Keratinocyte (primary cell): ENCODE data around the gene CSF3. TPM values are rescaled to one million over a fixed set of nuclear protein-coding genes. Genes with fewer than 3 reads are reported as not detected.

ENCODE experiments used
- DNase-seq: peaks from one replicate; pipeline ENCODE4 v3.0.0-alpha.2; 2011; ENCODE audit warnings: low read depth, missing footprints, low spot score
- FAIRE-seq: peaks from 2 replicates; lab custom pipeline; 2011; peaks lifted over from hg19 to GRCh38; lab: Jason Lieb, UNC
- H2AFZ ChIP-seq: 2 replicates; pipeline ENCODE4 v1.6.0; 2012; ENCODE audit warnings: low read length, control low read depth, inconsistent platforms; ENCODE audit not compliant: control insufficient read depth
- H3K27ac ChIP-seq: 2 replicates; pipeline ENCODE4 v1.5.1; 2011; ENCODE audit warnings: low read length; ENCODE audit not compliant: control insufficient read depth, insufficient read depth
- H3K27me3 ChIP-seq: 3 replicates; pipeline ENCODE4 v1.6.0; 2011; ENCODE audit warnings: low read length; ENCODE audit not compliant: control insufficient read depth, insufficient read depth; ENCODE audit errors: extremely low read depth
- H3K36me3 ChIP-seq, 2 experiments: 2 replicates in 1 of 2; 3 replicates in 1 of 2; pipeline ENCODE4 v1.5.1; 2011; ENCODE audit warnings: low read length in 2 of 2, mild to moderate bottlenecking in 1 of 2; ENCODE audit not compliant: control insufficient read depth in 2 of 2, insufficient read depth in 2 of 2; ENCODE audit errors: extremely low read depth in 1 of 2
- H3K4me1 ChIP-seq: 3 replicates; pipeline ENCODE4 v1.5.1; 2011; ENCODE audit warnings: low read length; ENCODE audit not compliant: control insufficient read depth, insufficient read depth; ENCODE audit errors: extremely low read depth
- H3K4me2 ChIP-seq: 3 replicates; pipeline ENCODE4 v1.6.0; 2011; ENCODE audit warnings: low read depth, low read length; ENCODE audit not compliant: control insufficient read depth, insufficient read depth; ENCODE audit errors: extremely low read depth
- H3K4me3 ChIP-seq, 3 experiments: fragments of 200-600 bp in 1 of 3; sonication (generic) in 1 of 3; 2 replicates in 2 of 3; 3 replicates in 1 of 3; pipeline ENCODE4 v1.5.1; 2011 to 2016; ENCODE audit warnings: low read length in 3 of 3, mild to moderate bottlenecking in 3 of 3, control low read depth in 2 of 3, inconsistent platforms in 1 of 3, low read depth in 1 of 3, mixed read lengths in 1 of 3, mixed run types in 1 of 3, moderate library complexity in 1 of 3; ENCODE audit not compliant: control insufficient read depth in 2 of 3, insufficient read depth in 2 of 3; ENCODE audit errors: extremely low read depth in 1 of 3
- H3K79me2 ChIP-seq: 2 replicates; pipeline ENCODE4 v1.6.0; 2012; ENCODE audit warnings: low read length; ENCODE audit not compliant: control insufficient read depth, insufficient read depth
- H3K9ac ChIP-seq: 3 replicates; pipeline ENCODE4 v1.6.0; 2011; ENCODE audit warnings: low read length; ENCODE audit not compliant: control insufficient read depth, insufficient read depth; ENCODE audit errors: extremely low read depth
- H3K9me1 ChIP-seq: 3 replicates; pipeline ENCODE4 v1.6.0; 2011; ENCODE audit warnings: low read length; ENCODE audit not compliant: control insufficient read depth, insufficient read depth; ENCODE audit errors: extremely low read depth
- H3K9me3 ChIP-seq: 2 replicates; pipeline ENCODE4 v1.5.1; 2012; ENCODE audit warnings: low read depth, low read length; ENCODE audit not compliant: control insufficient read depth
- H4K20me1 ChIP-seq: 3 replicates; pipeline ENCODE4 v1.6.0; 2011; ENCODE audit warnings: low read length; ENCODE audit not compliant: control insufficient read depth, insufficient read depth; ENCODE audit errors: extremely low read depth
- CTCF ChIP-seq, 3 experiments: IDR thresholded peaks in 1 of 3; conservative IDR thresholded peaks in 1 of 3; optimal IDR thresholded peaks in 1 of 3; 2 replicates in 2 of 3; 3 replicates in 1 of 3; pipeline versions ENCODE3 to v1.5.1; 2011; ENCODE audit warnings: low read length in 3 of 3, mild to moderate bottlenecking in 3 of 3, moderate library complexity in 2 of 3, control low read depth in 1 of 3, inconsistent platforms in 1 of 3; ENCODE audit not compliant: insufficient read depth in 2 of 3; ENCODE audit errors: extremely low read depth in 1 of 3
- EZH2 ChIP-seq: IDR thresholded peaks from one replicate; pipeline ENCODE4 v1.6.1; 2012; ENCODE audit warnings: inconsistent platforms, mild to moderate bottlenecking, low read length, moderate library complexity
- dilution Hi-C: fragments of 300-500 bp; cut with MboI; formaldehyde crosslinking; loops from one replicate; pipeline ENCODE4 v1.7.0; 2020; ENCODE audit warnings: low sequenced_read_pairs; ENCODE audit not compliant: extremely low pct_ligation_motif_present
- polyA plus RNA-seq, 5 experiments: library from polyadenylated mRNA; depleted of rRNA in 3 of 5; stranded (reverse) in 3 of 5; stranded (forward) in 1 of 5; unstranded in 1 of 5; fragments of >200 nt; gene quantifications; 1 replicate in 1 of 5; 2 replicates in 3 of 5; 3 replicates in 1 of 5; pipeline versions ENCODE4 v1.2.1 to v1.2.3, GENCODE V29; 2011 to 2012; ENCODE audit warnings: missing spikeins in 2 of 5, low read depth in 1 of 5, low replicate concordance in 1 of 5

CSF3 gene
- polyA plus RNA-seq, 1 donor (not counting 4 experiments of a cell fraction or from before 2014, with no cell fraction given) = 0.76 TPM

GRCh38 chr17:39981766-39982375 is 33.4 kb upstream of the CSF3 start:
- Histone ChIP-seq H3K79me2 (peaks cover 49% of the 10 kb centered on the region), H3K4me3 (peak overlapping the region; percentile 92 to 99 (median 93)), H4K20me1 (peaks cover 6% of the 10 kb centered on the region), H3K9me1 (no peaks in the 10 kb centered on the region), H3K9ac (peak overlapping the region; percentile 99), H3K36me3 (peaks cover 16 to 25% of the 10 kb centered on the region in 2 experiments), H2AFZ (no peak overlapping the region), H3K27ac (peak overlapping the region; percentile 98), H3K27me3 (no peaks in the 10 kb centered on the region), H3K4me1 (peaks cover 34% of the 10 kb centered on the region), H3K9me3 (no peaks in the 10 kb centered on the region), H3K4me2 (peak overlapping the region; percentile 97)
- no peak for DNase-seq
- no peak for TF ChIP-seq CTCF (optimal IDR thresholded peaks at IDR 0.05 in 1 of 3, IDR thresholded peaks at IDR 0.05 in 1 of 3, conservative IDR thresholded peaks at IDR 0.05 in 1 of 3; ENCODE audit: extremely low read depth in 1 of 3, insufficient read depth in 2 of 3, low read length in 3 of 3)
- no peak for TF ChIP-seq EZH2
- no peak for FAIRE-seq
- dilution Hi-C loops = no loop called here

GRCh38 chr17:39988206-39988810 is 26.9 kb upstream of the CSF3 start:
- Histone ChIP-seq H2AFZ (no peak overlapping the region), H3K4me2 (no peak overlapping the region), H3K4me1 (no peaks in the 10 kb centered on the region), H3K79me2 (peaks cover 26% of the 10 kb centered on the region), H3K27ac (no peak overlapping the region), H3K36me3 (peaks cover 57 to 75% of the 10 kb centered on the region in 2 experiments), H3K27me3 (no peaks in the 10 kb centered on the region), H3K9me1 (no peaks in the 10 kb centered on the region), H4K20me1 (no peaks in the 10 kb centered on the region), H3K9me3 (no peaks in the 10 kb centered on the region), H3K4me3 (no peak overlapping the region), H3K9ac (no peak overlapping the region)
- DNase-seq (no peak), FAIRE-seq (no peak)
- dilution Hi-C loops = no loop called here
- TF ChIP-seq CTCF (optimal IDR thresholded peaks at IDR 0.05 in 1 of 3, IDR thresholded peaks at IDR 0.05 in 1 of 3, conservative IDR thresholded peaks at IDR 0.05 in 1 of 3; ENCODE audit: extremely low read depth in 1 of 3, insufficient read depth in 2 of 3, low read length in 3 of 3) = no peak
- no peak for TF ChIP-seq EZH2
